RWPE2 (cell line): ENCODE data around the gene EEF1B2.
"Not testable (repeated sequence)": the region's sequence is repeated elsewhere in the genome, so short reads cannot be mapped to it uniquely, and the experiment has no call there.

Source experiments
- ATAC-seq: fragments of 200-7000 bp; cut with Tn5 transposase; 3 replicates; pipeline ENCODE4 v1.9.1; 2021; ENCODE audit warnings: low read depth
- DNase-seq: peaks from one replicate; pipeline ENCODE4 v3.0.0-alpha.2; 2020; ENCODE audit warnings: low spot score
- H3K27ac ChIP-seq: fragments of 450-650 bp; 2 replicates; pipeline ENCODE4 v1.5.1; 2017; ENCODE audit warnings: mild to moderate bottlenecking; ENCODE audit not compliant: poor library complexity, severe bottlenecking
- H3K27me3 ChIP-seq: fragments of 250-450 bp; sonication (Bioruptor Pico); 2 replicates; pipeline ENCODE4 v1.5.1; 2021; ENCODE audit warnings: mild to moderate bottlenecking, moderate library complexity; ENCODE audit not compliant: insufficient read depth, poor library complexity, severe bottlenecking
- H3K36me3 ChIP-seq: fragments of 250-450 bp; sonication (Bioruptor Pico); 2 replicates; pipeline ENCODE4 v1.5.1; 2020; ENCODE audit warnings: low read depth, mild to moderate bottlenecking, moderate library complexity
- H3K4me1 ChIP-seq: fragments of 250-450 bp; sonication (Bioruptor Pico); 2 replicates; pipeline ENCODE4 v1.5.1; 2021; ENCODE audit warnings: mild to moderate bottlenecking, moderate library complexity; ENCODE audit not compliant: insufficient read depth, poor library complexity, severe bottlenecking
- H3K4me3 ChIP-seq: fragments of 250-450 bp; sonication (Bioruptor Pico); 2 replicates; pipeline ENCODE4 v1.5.1; 2021; ENCODE audit warnings: mild to moderate bottlenecking, moderate library complexity; ENCODE audit not compliant: severe bottlenecking
- H3K9me3 ChIP-seq: fragments of 250-450 bp; sonication (Bioruptor Pico); 2 replicates; pipeline ENCODE4 v1.5.1; 2021; ENCODE audit warnings: mild to moderate bottlenecking, moderate library complexity; ENCODE audit not compliant: severe bottlenecking
- CTCF ChIP-seq: fragments of 450-650 bp; IDR thresholded peaks from one replicate; pipeline ENCODE4 v1.5.1; 2017; ENCODE audit warnings: mild to moderate bottlenecking, moderate library complexity; ENCODE audit not compliant: poor library complexity, severe bottlenecking

EEF1B2 gene

DNA sequence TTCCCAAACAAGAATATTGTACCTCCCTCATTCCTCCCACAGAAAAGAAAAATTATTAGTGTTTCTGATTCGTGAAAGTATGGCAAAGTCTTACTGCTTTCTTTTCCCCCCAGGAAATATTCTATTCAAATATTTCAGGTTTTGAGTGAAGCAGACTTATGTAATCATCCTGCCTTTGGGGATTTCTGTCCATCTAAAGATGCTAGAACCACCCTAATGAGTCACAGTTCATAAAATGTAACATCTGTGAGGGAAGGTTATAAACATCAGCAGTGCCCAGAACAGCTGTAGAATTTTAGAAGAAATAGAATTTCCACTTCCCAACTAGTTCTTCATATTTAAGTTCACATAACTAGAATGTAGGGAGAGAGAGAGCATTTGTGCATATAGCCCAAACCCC, 39.0 kb downstream of the EEF1B2 start:
- no peak for DNase-seq
- TF ChIP-seq CTCF = no peak
- no peak overlapping the region for H3K4me3 ChIP-seq
- no peaks in the 10 kb centered on the region for H3K27me3 ChIP-seq
- no peaks in the 10 kb centered on the region for H3K9me3 ChIP-seq
- no peak overlapping the region for H3K27ac ChIP-seq
- no peaks in the 10 kb centered on the region for H3K36me3 ChIP-seq
- ATAC-seq = peak; percentile 80
- no peaks in the 10 kb centered on the region for H3K4me1 ChIP-seq

- no peak overlapping the region for H3K4me3 ChIP-seq
- ATAC-seq (no peak), DNase-seq (no peak)
- H3K27me3 ChIP-seq = no peaks in the 10 kb centered on the region
- no peaks in the 10 kb centered on the region for H3K9me3 ChIP-seq
- H3K27ac ChIP-seq = no peak overlapping the region
- no peaks in the 10 kb centered on the region for H3K36me3 ChIP-seq
- no peaks in the 10 kb centered on the region for H3K4me1 ChIP-seq
- TF ChIP-seq CTCF = no peak
These were observed 41.6 kb downstream of the EEF1B2 start for GRCh38 chr2:206201075-206201848.

GRCh38 chr2:206202446-206202845, 42.8 kb downstream of the EEF1B2 start:
- Histone ChIP-seq H3K4me1 (no peaks in the 10 kb centered on the region), H3K27ac (no peak overlapping the region), H3K9me3 (no peaks in the 10 kb centered on the region), H3K4me3 (no peak overlapping the region), H3K36me3 (no peaks in the 10 kb centered on the region), H3K27me3 (no peaks in the 10 kb centered on the region)
- DNase-seq (no peak), ATAC-seq (no peak)
- no peak for TF ChIP-seq CTCF

DNA sequence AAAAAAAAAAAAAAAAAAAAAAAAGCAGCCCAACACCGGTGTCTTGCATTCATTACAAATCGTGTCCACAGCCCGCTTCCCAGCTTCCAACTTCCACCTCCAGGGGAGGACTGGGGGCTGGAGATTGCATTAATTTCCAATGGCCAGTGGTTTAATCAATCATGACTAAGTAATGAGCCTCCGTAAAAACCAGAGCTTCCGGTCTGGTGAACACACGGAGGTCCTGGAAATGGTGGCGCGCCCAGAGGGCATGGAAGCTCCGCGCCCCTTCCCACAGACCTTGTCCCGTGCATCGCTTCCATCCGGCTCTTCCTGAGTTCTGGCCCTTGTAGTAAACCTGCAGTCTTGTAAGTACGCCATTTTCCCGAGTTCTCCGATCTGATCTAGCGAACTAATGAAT, 43.6 kb downstream of the EEF1B2 start:
- DNase-seq = no peak
- H3K9me3 ChIP-seq = no peaks in the 10 kb centered on the region
- no peak overlapping the region for H3K4me3 ChIP-seq
- no peaks in the 10 kb centered on the region for H3K4me1 ChIP-seq
- no peak overlapping the region for H3K27ac ChIP-seq
- ATAC-seq = no peak
- H3K36me3 ChIP-seq = no peaks in the 10 kb centered on the region
- H3K27me3 ChIP-seq = no peaks in the 10 kb centered on the region
- no peak for TF ChIP-seq CTCF

- Histone ChIP-seq H3K4me1 (no peaks in the 10 kb centered on the region), H3K9me3 (no peaks in the 10 kb centered on the region), H3K4me3 (no peak overlapping the region), H3K27me3 (no peaks in the 10 kb centered on the region), H3K27ac (no peak overlapping the region), H3K36me3 (no peaks in the 10 kb centered on the region)
- TF ChIP-seq CTCF = no peak
- DNase-seq (no peak), ATAC-seq (no peak)
These were observed 45.0 kb downstream of the EEF1B2 start for GRCh38 chr2:206204710-206205109.

- H3K4me1 ChIP-seq, DNase-seq, H3K27ac ChIP-seq, H3K4me3 ChIP-seq, ATAC-seq, H3K36me3 ChIP-seq, H3K9me3 ChIP-seq, H3K27me3 ChIP-seq: not testable (repeated sequence)
These were observed 47.6 kb downstream of the EEF1B2 start for GRCh38 chr2:206207316-206207715.
